ENCODE results near the gene DNHD1.

- TF ChIP-seq SMAD3 (CRISPR knock-in tag; IDR thresholded peaks at IDR 0.05; ENCODE audit: borderline replicate concordance) (no peak), CREB1 (CRISPR knock-in tag; IDR thresholded peaks at IDR 0.05) (no peak), CTCF (IDR thresholded peaks at IDR 0.05) (no peak), ZNF425 (CRISPR knock-in tag; conservative IDR thresholded peaks at IDR 0.05) (no peak), ATF1 (CRISPR knock-in tag; IDR thresholded peaks at IDR 0.05) (no peak), ETV6 (CRISPR knock-in tag; IDR thresholded peaks at IDR 0.05) (no peak), ARID4B (CRISPR knock-in tag; IDR thresholded peaks at IDR 0.05; ENCODE audit: borderline replicate concordance) (no peak), NR2C2 (CRISPR knock-in tag; IDR thresholded peaks at IDR 0.05) (no peak), ZNF232 (CRISPR knock-in tag; IDR thresholded peaks at IDR 0.05) (no peak), TEAD1 (CRISPR knock-in tag; IDR thresholded peaks at IDR 0.05) (no peak), TEAD4 (CRISPR knock-in tag; IDR thresholded peaks at IDR 0.05) (no peak), CREM (CRISPR knock-in tag; IDR thresholded peaks at IDR 0.05) (no peak)
Measured at GRCh38 chr11:6608011-6608410, 110.9 kb downstream of the DNHD1 start.
